ENCODE measurements around the gene WSCD2.

- TF ChIP-seq CTCF (optimal IDR thresholded peaks at IDR 0.05 in 1 of 3, IDR thresholded peaks at IDR 0.05 in 1 of 3, conservative IDR thresholded peaks at IDR 0.05 in 1 of 3; ENCODE audit: extremely low read depth in 1 of 3, insufficient read depth in 2 of 3, low read length in 3 of 3): no peak
- no peak for TF ChIP-seq EZH2 (IDR thresholded peaks at IDR 0.05; ENCODE audit: low read length)
Observed at GRCh38 chr12:108196921-108197320, 67.8 kb downstream of the WSCD2 start.
